Limb (tissue), 2 donors: ENCODE results near the gene DBF4B.
"Not testable (repeated sequence)": the region's sequence is repeated elsewhere in the genome, so short reads cannot be mapped to it uniquely, and the experiment has no call there.

Experiments
- DNase-seq, 2 donors: peaks; one replicate each; pipeline ENCODE4 v3.0.0-alpha.2; 2016; ENCODE audit errors: extremely low spot score in 2 of 2

Gene DBF4B

GRCh38 chr17:44708401-44709263 is at the start of gene DBF4B:
TSS of gene DBF4B (plus strand) at chr17:44708665. CDS start at chr17:44708821, 156 bp downstream.
- DNase-seq = peak; percentile 89 to 91

DNA sequence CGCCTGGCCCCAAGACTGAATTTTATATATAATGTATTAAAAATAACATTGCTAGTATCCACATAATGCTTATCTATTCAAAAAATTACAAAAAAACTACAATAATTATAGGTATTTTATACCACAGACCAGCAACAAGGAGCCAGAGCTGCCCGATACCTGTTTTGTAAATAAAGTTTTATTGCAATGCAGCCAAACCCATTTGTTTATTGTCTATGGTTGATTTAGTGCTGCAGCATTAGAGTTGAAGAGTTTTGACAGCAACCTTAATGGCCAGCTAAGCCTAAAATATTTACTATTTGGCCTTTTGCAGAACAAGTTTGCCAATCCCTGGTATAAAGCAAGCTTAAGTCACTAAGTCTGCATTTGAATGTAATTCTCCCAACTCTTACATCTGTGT is 46.6 kb upstream of the DBF4B start:
- no peak for DNase-seq

DNA sequence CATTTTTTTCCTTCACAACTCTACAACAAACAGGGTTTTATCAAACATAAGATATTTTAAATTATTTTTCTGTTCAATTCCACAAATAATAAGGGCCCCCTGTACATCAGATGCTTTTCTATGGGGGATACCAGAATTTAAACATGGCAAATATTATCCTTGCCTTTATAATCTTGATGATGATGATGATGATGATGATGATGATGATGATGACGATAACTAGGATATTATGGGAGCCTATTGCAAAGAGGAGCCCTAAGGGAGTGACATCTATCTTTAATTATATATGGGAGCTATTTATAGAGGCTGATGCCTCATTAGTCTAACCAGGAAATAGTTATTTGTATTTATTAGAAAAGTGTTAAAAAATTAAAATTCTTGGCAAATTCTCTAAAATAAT is 45.4 kb upstream of the DBF4B start:
- no peak for DNase-seq

GRCh38 chr17:44664867-44665266 is 43.6 kb upstream of the DBF4B start:
- DNase-seq = no peak

- DNase-seq = no peak
Measured at GRCh38 chr17:44666006-44666405, 42.5 kb upstream of the DBF4B start.

DNA sequence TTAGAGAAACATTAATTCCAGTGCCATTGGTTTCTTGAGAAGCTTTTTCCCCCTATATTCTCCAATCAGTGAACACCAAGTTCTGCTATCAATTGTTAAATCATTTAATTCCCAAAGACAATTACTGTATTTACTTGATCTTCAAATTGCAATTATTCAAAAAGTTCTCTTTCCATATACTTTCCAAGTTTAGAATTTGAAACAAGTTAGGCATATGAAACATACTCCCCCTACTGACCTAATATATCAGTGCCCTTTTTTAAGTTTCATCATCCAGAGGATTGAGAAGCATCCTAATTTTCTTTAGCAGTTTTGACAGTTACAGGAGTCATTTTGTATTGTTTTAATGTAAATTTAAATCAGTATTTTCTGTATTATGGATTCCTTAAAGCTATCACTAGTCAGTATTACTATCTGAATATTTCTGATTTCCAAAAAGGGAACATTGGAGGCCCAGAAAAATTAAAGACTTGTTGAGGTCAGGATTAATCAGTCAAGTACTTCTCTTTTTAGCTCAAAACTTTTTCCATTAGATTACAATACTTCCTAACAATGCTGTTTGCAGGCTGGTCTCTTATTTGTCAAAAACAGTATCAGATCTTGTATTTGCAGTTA is 35.9 kb upstream of the DBF4B start:
- peak in 1 of 2 donors; percentile 36 for DNase-seq

DNA sequence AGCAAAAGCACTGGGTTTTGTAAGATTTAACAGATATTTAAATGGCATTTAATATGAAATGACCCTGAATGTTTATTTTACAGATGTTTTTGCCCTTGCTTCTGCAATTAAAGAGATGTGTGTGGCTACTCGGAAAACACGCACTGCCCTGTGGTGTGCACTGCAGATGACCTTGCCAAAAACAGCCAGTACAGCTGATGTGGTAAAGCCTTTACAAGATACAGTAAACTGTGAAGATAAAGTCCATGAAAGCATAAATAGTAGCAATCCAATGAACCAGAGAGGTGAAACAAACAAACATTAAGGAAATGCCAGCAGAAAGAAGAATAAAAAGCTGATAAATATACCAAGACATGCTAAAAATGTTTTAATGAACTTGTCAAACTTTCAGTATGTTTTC is 34.6 kb upstream of the DBF4B start:
- no peak for DNase-seq

DNA sequence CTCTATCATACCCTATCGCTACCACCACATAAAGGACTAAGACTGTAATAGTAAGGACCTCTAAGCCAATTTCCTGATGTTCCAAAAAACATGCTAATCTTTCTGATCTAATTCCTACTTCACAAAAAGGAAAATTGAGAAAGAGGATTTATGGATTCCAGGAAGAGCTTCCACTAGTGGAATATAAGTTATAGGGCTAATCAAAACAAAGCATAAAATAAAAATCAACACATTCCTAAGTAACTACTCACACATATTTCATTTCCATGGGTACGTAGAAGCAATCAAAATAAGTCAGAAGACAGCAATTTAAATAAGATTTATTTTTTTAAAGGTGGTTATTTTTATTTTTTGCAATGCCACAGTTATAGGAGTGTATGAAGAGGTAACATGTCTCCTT is 31.3 kb upstream of the DBF4B start:
- no peak for DNase-seq

- DNase-seq = not testable (repeated sequence)
Measured at GRCh38 chr17:44683303-44683702, 25.2 kb upstream of the DBF4B start.

GRCh38 chr17:44687756-44688155 is 20.7 kb upstream of the DBF4B start:
- peak in 1 of 2 donors; percentile 41 for DNase-seq

DNA sequence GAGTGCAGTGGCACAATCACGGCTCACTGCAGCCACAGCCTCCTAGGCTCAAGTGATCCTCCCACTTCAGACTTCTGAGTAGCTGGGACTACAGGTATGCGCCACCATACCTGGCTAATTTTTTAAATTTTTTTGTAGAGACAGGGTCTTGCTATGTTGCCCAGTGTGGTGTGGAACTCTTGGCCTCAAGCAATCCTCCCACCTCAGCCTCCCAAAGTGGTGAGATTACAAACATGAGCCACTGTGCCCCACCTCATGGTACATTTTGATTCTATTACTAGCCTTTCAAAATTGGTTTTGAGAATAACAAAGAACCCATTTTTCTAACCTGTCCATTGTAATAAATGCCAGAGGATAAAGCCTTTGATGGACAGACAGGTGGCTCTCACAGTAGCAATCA is 20.3 kb upstream of the DBF4B start:
- no peak for DNase-seq

DNA sequence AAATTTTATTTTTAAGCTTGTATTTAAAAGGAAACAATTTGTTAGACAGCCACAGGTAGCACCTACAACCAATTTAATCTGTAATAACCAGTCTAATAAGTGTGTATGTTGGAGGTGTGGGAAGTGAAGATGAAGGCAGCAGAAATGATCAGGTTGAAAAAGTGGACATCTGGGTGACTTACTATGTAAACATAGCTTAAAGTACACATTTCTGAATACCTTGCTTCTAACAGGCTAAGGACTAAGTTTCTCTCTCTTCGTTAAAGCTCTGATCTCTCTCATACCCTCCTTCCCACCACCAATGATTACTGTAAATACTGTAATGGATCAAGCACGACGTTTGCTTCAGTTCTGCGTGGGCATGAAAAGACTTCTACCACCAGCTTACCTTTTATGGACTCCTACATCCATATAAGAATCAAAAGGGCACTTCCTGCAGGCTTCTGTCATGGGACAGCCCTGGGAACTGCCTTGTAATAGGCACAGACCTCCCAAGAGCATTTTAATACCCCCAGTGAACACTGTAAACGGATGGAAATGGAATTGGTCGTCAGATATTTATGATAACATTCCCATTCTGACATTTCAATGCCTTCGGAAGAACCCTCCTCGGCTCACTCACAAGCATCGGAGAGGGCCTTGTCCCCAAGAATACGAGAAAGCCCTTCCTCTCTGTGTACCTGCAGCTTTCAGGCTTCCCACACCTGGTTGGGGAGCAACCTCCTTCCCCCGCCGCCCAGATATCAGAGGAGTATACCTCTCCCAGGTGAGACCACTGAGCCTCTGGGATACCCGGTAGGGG is 19.6 kb upstream of the DBF4B start:
- DNase-seq = no peak

DNA sequence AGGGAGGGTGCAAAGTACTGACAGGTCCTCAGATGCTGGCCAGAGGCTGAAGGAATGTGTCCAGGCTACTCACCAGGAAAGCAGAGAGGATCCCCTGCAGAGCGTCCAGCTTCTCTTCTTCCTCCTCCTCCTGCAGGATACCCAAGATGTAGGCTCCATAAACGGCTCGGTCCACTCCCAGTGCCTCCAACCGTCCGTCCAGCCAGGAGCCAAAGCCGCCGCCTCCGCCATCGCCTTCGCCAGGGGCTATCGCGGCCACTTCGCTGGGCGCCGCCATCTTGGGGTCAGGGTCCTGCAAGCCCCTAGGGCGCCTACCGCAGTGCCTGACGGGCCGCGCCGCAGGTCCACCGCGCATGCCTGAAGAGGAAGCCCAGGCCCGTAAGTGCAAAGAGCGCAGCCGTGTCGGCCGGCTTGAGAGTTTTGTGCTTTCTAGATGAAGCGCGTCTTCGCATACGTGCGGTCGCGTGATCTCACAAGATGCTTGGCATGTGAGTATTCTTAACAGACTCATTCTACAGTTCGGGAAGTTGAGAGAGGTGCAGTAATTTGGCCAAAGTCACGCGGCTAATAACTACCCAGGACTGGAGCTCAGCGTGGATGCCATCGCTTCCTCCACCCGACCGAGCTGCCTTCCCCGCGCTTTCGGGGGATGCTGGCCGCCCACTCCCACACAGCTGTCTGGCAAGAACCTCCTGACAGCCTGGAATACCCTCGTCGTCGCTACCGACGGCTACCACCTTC is 18.8 kb upstream of the DBF4B start, which contains the start of gene CCDC43:
Gene CCDC43, minus strand, starts transcription at position 300 of the 741 bp plus-strand sequence. Its CDS starts 23 bp downstream, at position 277.
- peak; percentile 91 to 93 for DNase-seq

GRCh38 chr17:44690746-44691306 is 17.6 kb upstream of the DBF4B start:
- DNase-seq = not testable (repeated sequence)

GRCh38 chr17:44693609-44694008 is 14.9 kb upstream of the DBF4B start:
- no peak for DNase-seq

GRCh38 chr17:44700288-44700687 is 8.2 kb upstream of the DBF4B start:
- not testable (repeated sequence) for DNase-seq

GRCh38 chr17:44707755-44708400 is 587 bp upstream of the DBF4B start:
- no peak for DNase-seq

- DNase-seq = no peak
Measured at GRCh38 chr17:44719444-44719843, 11.0 kb downstream of the DBF4B start.

GRCh38 chr17:44722254-44722653 is 13.8 kb downstream of the DBF4B start:
- no peak for DNase-seq

DNA sequence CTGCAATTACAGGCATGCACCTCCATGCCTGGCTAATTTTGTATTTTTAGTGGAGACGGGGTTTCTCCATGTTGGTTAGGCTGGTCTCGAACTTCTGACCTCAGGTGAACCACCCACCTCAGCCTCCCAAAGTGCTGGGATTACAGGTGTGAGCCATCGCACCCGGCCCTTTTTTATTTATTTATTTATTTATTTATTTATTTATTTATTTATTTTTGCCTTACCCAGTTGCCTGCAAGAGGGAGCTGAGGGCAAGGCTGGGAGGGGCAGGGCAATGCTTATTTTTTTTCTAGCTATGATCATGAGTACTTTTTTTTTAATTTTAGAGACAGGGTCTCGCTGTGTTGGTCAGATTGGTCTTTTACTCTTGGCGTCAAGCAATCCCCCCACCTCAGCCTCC is 17.7 kb downstream of the DBF4B start:
- not testable (repeated sequence) for DNase-seq
